Mesendoderm (in vitro differentiated cells): ENCODE measurements around the gene TLE3.
A peak's percentile ranks its signal among the peaks of the same experiment; 100 is the strongest.
"Not testable (repeated sequence)": the region's sequence is repeated elsewhere in the genome, so short reads cannot be mapped to it uniquely, and the experiment has no call there.

Source experiments
- DNase-seq: peaks from one replicate; pipeline ENCODE4 v3.0.0; 2013
- H2AK5ac ChIP-seq: 2 replicates; pipeline ENCODE4 v1.6.1; 2013; ENCODE audit warnings: low read length, inconsistent platforms
- H2BK120ac ChIP-seq: 2 replicates; pipeline ENCODE4 v1.6.1; 2013; ENCODE audit warnings: low read depth, mild to moderate bottlenecking, low read length, moderate library complexity, mixed read lengths
- H2BK15ac ChIP-seq: replicated peaks from 2 replicates; pipeline ENCODE4 v1.6.1; 2013; ENCODE audit warnings: low read depth, mild to moderate bottlenecking, moderate library complexity
- H2BK5ac ChIP-seq: 2 replicates; pipeline ENCODE4 v1.6.1; 2013; ENCODE audit warnings: low read length, inconsistent platforms
- H3K18ac ChIP-seq: 2 replicates; pipeline ENCODE4 v1.6.1; 2013; ENCODE audit warnings: mild to moderate bottlenecking, low read length, mixed read lengths
- H3K23ac ChIP-seq: one replicate; pipeline ENCODE4 v1.6.1; 2013; ENCODE audit warnings: low read length
- H3K27ac ChIP-seq: 2 replicates; pipeline ENCODE4 v1.5.1; 2013; ENCODE audit warnings: low read depth, mild to moderate bottlenecking, inconsistent platforms, low read length, moderate library complexity
- H3K27me3 ChIP-seq: 2 replicates; pipeline ENCODE4 v1.6.1; 2013; ENCODE audit warnings: low read length, control low read depth, mild to moderate bottlenecking, inconsistent platforms; ENCODE audit not compliant: insufficient read depth, poor library complexity
- H3K36me3 ChIP-seq: 2 replicates; pipeline ENCODE4 v1.6.1; 2013; ENCODE audit warnings: low read length, inconsistent platforms; ENCODE audit not compliant: control insufficient read depth, insufficient read depth
- H3K4ac ChIP-seq: one replicate; pipeline ENCODE4 v1.6.1; 2013; ENCODE audit warnings: low read depth, mild to moderate bottlenecking, low read length, moderate library complexity
- H3K4me1 ChIP-seq: 2 replicates; pipeline ENCODE4 v1.6.1; 2013; ENCODE audit warnings: low read depth, low read length, inconsistent platforms; ENCODE audit not compliant: control insufficient read depth
- H3K4me2 ChIP-seq: 2 replicates; pipeline ENCODE4 v1.6.1; 2013; ENCODE audit warnings: low read length
- H3K4me3 ChIP-seq: 2 replicates; pipeline ENCODE4 v1.5.1; 2013; ENCODE audit warnings: mild to moderate bottlenecking, low read length
- H3K56ac ChIP-seq: one replicate; pipeline ENCODE4 v1.6.1; 2013; ENCODE audit warnings: low read length
- H3K79me1 ChIP-seq: 2 replicates; pipeline ENCODE4 v1.6.1; 2013; ENCODE audit warnings: low read length, inconsistent platforms
- H3K79me2 ChIP-seq: 2 replicates; pipeline ENCODE4 v1.6.1; 2013; ENCODE audit warnings: mild to moderate bottlenecking, low read length; ENCODE audit not compliant: control insufficient read depth, insufficient read depth
- H3K9ac ChIP-seq: 2 replicates; pipeline ENCODE4 v1.6.1; 2013; ENCODE audit warnings: low read length, inconsistent platforms
- H4K5ac ChIP-seq: one replicate; pipeline ENCODE4 v1.6.1; 2013; ENCODE audit warnings: low read length
- H4K8ac ChIP-seq: one replicate; pipeline ENCODE4 v1.6.1; 2013; ENCODE audit warnings: low read depth, mild to moderate bottlenecking, control low read depth, low read length, moderate library complexity
- WGBS: extraction: QIAGEN DNeasy Blood & Tissue Kit; methylation state at CpG from one replicate; pipeline ENCODE4 v1.1.7; 2013; ENCODE audit warnings: low lambda C conversion rate, missing lambda C conversion rate; ENCODE audit not compliant: insufficient coverage; ENCODE audit errors: extremely low coverage; 5-methylcytosine and 5-hydroxymethylcytosine counted together

TLE3 gene

DNA sequence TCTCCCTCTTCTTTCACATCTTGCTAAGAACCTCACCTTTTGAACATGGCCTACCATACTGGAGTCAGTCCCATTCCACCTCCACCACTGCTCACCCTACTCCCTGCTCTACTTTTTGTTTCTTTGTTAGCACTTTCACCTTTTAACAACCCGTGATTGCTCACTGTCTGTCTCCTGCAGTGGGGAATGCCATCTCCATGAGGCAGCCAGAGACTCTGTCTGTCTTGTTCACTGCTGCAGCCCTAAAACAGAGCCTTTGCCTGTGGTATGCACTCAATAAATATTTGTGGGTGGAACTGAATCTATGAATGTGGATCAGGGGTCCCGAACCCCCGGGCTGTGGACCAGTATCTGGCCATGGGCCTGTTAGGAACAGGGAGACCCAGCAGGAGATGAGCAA, 16.5 kb upstream of the TLE3 start:
- no peak overlapping the region for H2BK5ac ChIP-seq
- no peak overlapping the region for H3K18ac ChIP-seq
- H3K36me3 ChIP-seq: no peaks in the 10 kb centered on the region
- DNase-seq: peak; percentile 71
- no peak overlapping the region for H4K5ac ChIP-seq
- H3K9ac ChIP-seq: no peak overlapping the region
- H3K4me3 ChIP-seq: no peak overlapping the region
- WGBS: no CpG with 5 or more reads among the region's 3 CpGs
- H2BK15ac ChIP-seq: no peak overlapping the region
- no peak overlapping the region for H4K8ac ChIP-seq
- H3K27ac ChIP-seq: no peak overlapping the region
- H3K23ac ChIP-seq: no peak overlapping the region
- H3K79me2 ChIP-seq: no peaks in the 10 kb centered on the region
- H3K4me1 ChIP-seq: peaks cover 16% of the 10 kb centered on the region
- H3K4me2 ChIP-seq: no peak overlapping the region
- H3K56ac ChIP-seq: peak overlapping the region; percentile 12
- no peaks in the 10 kb centered on the region for H3K79me1 ChIP-seq
- no peak overlapping the region for H2BK120ac ChIP-seq
- no peaks in the 10 kb centered on the region for H3K27me3 ChIP-seq
- no peak overlapping the region for H2AK5ac ChIP-seq
- no peak overlapping the region for H3K4ac ChIP-seq

DNA sequence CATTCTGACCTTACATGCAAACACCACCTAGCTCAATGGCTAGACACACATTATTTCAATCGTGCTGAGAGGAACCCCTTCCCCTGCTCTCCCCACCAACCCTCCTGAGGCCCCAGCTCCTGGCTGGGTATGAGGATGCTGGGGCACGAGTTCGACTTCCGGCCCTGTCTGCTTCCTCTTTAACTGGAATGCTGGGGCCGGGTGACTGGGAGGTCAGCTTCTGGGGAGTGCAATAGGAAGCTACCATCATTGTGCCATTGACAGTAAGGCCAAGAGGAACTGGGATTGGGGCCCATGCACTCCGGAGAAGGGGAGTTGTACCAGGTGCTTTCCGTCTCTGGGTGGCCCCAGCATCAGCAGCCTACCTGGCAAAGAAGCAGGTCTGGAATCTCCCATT, 15.6 kb upstream of the TLE3 start:
- H3K79me1 ChIP-seq: no peaks in the 10 kb centered on the region
- H3K27ac ChIP-seq: no peak overlapping the region
- no peaks in the 10 kb centered on the region for H3K36me3 ChIP-seq
- no peak overlapping the region for H2BK15ac ChIP-seq
- no peak overlapping the region for H4K5ac ChIP-seq
- no peak for DNase-seq
- H3K18ac ChIP-seq: no peak overlapping the region
- peaks cover 16% of the 10 kb centered on the region for H3K4me1 ChIP-seq
- no peak overlapping the region for H3K23ac ChIP-seq
- no peak overlapping the region for H3K4ac ChIP-seq
- no CpG with 5 or more reads among the region's 7 CpGs for WGBS
- no peaks in the 10 kb centered on the region for H3K27me3 ChIP-seq
- no peak overlapping the region for H3K4me2 ChIP-seq
- H2BK5ac ChIP-seq: no peak overlapping the region
- no peak overlapping the region for H3K4me3 ChIP-seq
- H4K8ac ChIP-seq: no peak overlapping the region
- no peak overlapping the region for H3K9ac ChIP-seq
- no peaks in the 10 kb centered on the region for H3K79me2 ChIP-seq
- no peak overlapping the region for H3K56ac ChIP-seq
- H2AK5ac ChIP-seq: no peak overlapping the region
- no peak overlapping the region for H2BK120ac ChIP-seq

DNA sequence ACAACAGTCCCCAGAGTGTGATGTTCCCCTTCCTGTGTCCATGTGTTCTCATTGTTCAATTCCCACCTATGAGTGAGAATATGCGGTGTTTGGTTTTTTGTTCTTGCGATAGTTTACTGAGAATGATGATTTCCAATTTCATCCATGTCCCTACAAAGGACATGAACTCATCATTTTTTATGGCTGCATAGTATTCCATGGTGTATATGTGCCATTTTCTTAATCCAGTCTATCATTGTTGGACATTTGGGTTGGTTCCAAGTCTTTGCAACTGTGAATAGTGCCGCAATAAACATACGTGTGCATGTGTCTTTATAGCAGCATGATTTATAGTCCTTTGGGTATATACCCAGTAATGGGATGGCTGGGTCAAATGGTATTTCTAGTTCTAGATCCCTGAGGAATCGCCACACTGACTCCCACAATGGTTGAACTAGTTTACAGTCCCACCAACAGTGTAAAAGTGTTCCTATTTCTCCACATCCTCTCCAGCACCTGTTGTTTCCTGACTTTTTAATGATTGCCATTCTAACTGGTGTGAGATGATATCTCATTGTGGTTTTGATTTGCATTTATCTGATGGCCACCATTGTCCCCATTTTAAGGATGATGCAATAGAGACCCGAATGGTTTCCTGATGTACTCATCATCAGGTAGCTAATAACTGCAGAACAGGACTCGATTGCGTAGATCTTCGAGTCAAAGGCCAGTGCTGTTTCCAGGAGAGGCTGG, 15.0 kb upstream of the TLE3 start:
- not testable (repeated sequence) for H3K79me1 ChIP-seq, H2BK120ac ChIP-seq, H3K79me2 ChIP-seq, H3K36me3 ChIP-seq, H3K18ac ChIP-seq, H2AK5ac ChIP-seq, H3K4me2 ChIP-seq, H4K8ac ChIP-seq, H3K9ac ChIP-seq, H3K23ac ChIP-seq, H4K5ac ChIP-seq, H3K4ac ChIP-seq, H3K27ac ChIP-seq, H3K27me3 ChIP-seq, DNase-seq, H3K56ac ChIP-seq, H2BK5ac ChIP-seq, H2BK15ac ChIP-seq, H3K4me3 ChIP-seq
- peaks cover 16% of the 10 kb centered on the region for H3K4me1 ChIP-seq
- no CpG with 5 or more reads among the region's 9 CpGs for WGBS

DNA sequence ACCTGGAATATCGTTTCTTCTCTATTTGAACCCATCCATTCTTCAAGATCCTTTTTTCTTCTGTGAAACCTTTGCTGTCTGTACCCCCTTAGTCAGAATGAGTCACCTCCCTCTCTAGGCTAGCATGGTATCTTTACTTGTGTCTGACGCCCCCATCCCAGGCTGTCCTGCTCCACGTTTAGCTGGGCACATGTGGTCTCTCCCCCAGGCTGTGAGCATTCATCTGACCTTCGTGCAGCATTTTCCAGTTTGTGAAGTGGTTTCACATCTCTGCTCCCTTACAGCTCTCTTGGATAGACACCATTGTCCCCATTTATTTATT, 14.3 kb upstream of the TLE3 start:
- Histone ChIP-seq H4K8ac (no peak overlapping the region), H3K23ac (no peak overlapping the region), H3K4me2 (peak overlapping the region; percentile 43), H3K79me2 (no peaks in the 10 kb centered on the region), H4K5ac (no peak overlapping the region), H3K4me3 (no peak overlapping the region), H2BK5ac (peak overlapping the region; percentile 48), H3K27me3 (no peaks in the 10 kb centered on the region), H3K9ac (peak overlapping the region; percentile 41), H2BK15ac (no peak overlapping the region), H3K27ac (no peak overlapping the region), H3K4ac (no peak overlapping the region), H3K36me3 (no peaks in the 10 kb centered on the region), H2AK5ac (peak overlapping the region; percentile 90), H3K18ac (peak overlapping the region; percentile 68), H3K79me1 (no peaks in the 10 kb centered on the region), H3K56ac (peak overlapping the region; percentile 62), H2BK120ac (no peak overlapping the region), H3K4me1 (peaks cover 16% of the 10 kb centered on the region)
- no peak for DNase-seq
- WGBS: no CpG with 5 or more reads among the region's 4 CpGs

DNA sequence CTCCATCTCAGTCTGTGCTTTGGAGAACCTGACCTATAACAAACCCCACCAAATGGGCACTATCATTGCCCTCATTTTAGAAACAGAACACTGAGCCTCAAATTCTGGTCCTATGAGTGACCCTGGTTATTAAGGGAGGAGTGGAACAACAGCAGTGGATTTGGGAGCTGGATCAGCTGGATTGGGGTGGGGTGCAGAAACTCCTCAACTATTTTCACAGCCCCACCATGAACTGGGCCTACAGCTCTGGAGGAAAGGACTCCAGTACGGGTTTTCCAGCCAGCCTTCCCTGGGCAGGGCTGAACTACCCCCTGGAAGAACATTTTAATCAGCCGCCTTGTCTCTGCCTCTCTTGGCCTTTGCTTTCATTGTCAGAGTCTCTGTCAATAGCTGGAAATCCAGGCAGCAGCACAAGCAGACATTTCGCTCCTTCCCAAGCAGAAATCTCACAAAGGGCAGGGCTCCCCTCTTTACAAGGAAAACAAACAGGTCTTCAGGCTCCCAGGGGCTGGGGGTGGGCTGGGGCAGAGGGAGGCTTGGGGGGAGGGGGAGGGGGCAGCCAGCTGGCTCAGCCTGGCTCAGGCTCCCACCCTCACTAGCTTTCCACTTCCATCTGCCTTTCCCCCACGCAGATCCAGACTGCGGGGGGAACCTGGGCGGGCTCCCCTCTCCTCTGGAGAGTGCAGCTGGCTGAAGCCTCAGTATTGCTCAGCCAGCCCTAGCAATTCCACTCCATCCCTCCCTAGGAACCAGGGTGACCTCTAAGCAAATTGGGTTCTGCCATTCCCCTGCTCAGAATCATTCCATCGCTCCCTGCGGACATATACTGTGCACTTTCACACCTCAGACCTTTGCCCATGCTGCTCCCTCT, 13.7 kb upstream of the TLE3 start:
- H3K4me1 ChIP-seq: peaks cover 16% of the 10 kb centered on the region
- no CpG with 5 or more reads among the region's 8 CpGs for WGBS
- H4K8ac ChIP-seq: no peak overlapping the region
- H4K5ac ChIP-seq: no peak overlapping the region
- H2BK5ac ChIP-seq: peak overlapping the region; percentile 48
- no peak overlapping the region for H3K23ac ChIP-seq
- H3K18ac ChIP-seq: peak overlapping the region; percentile 68
- H3K36me3 ChIP-seq: no peaks in the 10 kb centered on the region
- peak overlapping the region; percentile 43 for H3K4me2 ChIP-seq
- no peaks in the 10 kb centered on the region for H3K79me2 ChIP-seq
- DNase-seq: peak; percentile 97
- peak overlapping the region; percentile 45 for H3K27ac ChIP-seq
- H3K4me3 ChIP-seq: no peak overlapping the region
- no peak overlapping the region for H2BK15ac ChIP-seq
- H2AK5ac ChIP-seq: peak overlapping the region; percentile 90
- peak overlapping the region; percentile 41 for H3K9ac ChIP-seq
- peak overlapping the region; percentile 59 for H3K4ac ChIP-seq
- H3K27me3 ChIP-seq: no peaks in the 10 kb centered on the region
- no peak overlapping the region for H2BK120ac ChIP-seq
- peak overlapping the region; percentile 62 for H3K56ac ChIP-seq
- H3K79me1 ChIP-seq: no peaks in the 10 kb centered on the region
